Measurements from ENCODE around the gene PHLDA1. TPM values are rescaled to one million over a fixed set of nuclear protein-coding genes. Genes with fewer than 3 reads are reported as not detected.

Gene PHLDA1
- total and polyA plus RNA-seq, 2 of the 13 experiments (the other 11 are each of a cell fraction or from before 2014, with no cell fraction given) = 33.8 to 41.0 TPM

DNA sequence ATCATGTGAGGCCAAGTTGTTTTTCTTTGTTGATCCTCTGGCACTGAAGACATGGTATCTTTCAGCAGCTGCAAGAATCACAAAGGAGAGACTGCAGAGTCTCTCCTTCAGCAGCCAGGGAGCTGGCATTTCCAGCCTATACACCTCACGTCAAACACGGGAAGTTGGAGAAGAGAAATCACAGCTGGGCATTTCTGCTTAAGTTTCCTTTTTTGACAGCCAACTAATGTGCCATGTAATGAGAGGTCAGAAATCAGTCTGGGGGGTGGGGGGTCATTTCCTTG lies 28.3 kb downstream of the PHLDA1 start:
- CTCF ChIA-PET (ENCODE audit: low intra/inter-chr PET ratio, low total read pairs) = no interaction called here
- Histone ChIP-seq H4K20me1 (ENCODE audit: insufficient read depth, low read length) (no peaks in the 10 kb centered on the region), H3K79me2 (ENCODE audit: insufficient read depth, low read length) (no peaks in the 10 kb centered on the region), H3K4me3 (replicated peaks in 1 of 3; ENCODE audit: insufficient read depth in 1 of 3, low read depth in 2 of 3, low read length in 3 of 3) (no peak overlapping the region), H3K9ac (ENCODE audit: insufficient read depth, low read depth, low read length) (no peak overlapping the region), H3K9me3 (ENCODE audit: low read length) (no peaks in the 10 kb centered on the region), H2AFZ (ENCODE audit: low read length) (no peak overlapping the region), H3K27me3 (ENCODE audit: control insufficient read depth in 1 of 2, insufficient read depth in 2 of 2, low read length in 2 of 2) (no peaks in the 10 kb centered on the region), H3K4me1 (ENCODE audit: insufficient read depth, low read length) (peaks cover 12% of the 10 kb centered on the region), H3K4me2 (ENCODE audit: low read depth, low read length) (no peak overlapping the region), H3K36me3 (replicated peaks in 1 of 2; ENCODE audit: control insufficient read depth in 1 of 2, insufficient read depth in 2 of 2, low read length in 2 of 2) (no peaks in the 10 kb centered on the region), H3K27ac (ENCODE audit: extremely low read length, insufficient read depth, low read length) (no peak overlapping the region)
- WGBS (ENCODE audit: low lambda C conversion rate) = 91% methylated on average over 2 of the region's 2 CpGs
- DNase-seq (ENCODE audit: low spot score) = no peak
- in situ Hi-C loops (cut with HindIII; ENCODE audit: extremely low pct_ligation_motif_present, low pct_unique_long_range_greater_than_20kb) (no loop called here), intact Hi-C loops (cut with micrococcal nuclease; ENCODE audit: unreplicated experiment) (no loop called here)
- BruUV-seq (replicated peaks) = no TSS peak
- TF ChIP-seq, protein P1, sequence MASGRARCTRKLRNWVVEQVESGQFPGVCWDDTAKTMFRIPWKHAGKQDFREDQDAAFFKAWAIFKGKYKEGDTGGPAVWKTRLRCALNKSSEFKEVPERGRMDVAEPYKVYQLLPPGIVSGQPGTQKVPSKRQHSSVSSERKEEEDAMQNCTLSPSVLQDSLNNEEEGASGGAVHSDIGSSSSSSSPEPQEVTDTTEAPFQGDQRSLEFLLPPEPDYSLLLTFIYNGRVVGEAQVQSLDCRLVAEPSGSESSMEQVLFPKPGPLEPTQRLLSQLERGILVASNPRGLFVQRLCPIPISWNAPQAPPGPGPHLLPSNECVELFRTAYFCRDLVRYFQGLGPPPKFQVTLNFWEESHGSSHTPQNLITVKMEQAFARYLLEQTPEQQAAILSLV (CRISPR knock-in tag; IDR thresholded peaks at IDR 0.05; ENCODE audit: borderline replicate concordance) = no peak
- TF ChIP-seq, protein P2, sequence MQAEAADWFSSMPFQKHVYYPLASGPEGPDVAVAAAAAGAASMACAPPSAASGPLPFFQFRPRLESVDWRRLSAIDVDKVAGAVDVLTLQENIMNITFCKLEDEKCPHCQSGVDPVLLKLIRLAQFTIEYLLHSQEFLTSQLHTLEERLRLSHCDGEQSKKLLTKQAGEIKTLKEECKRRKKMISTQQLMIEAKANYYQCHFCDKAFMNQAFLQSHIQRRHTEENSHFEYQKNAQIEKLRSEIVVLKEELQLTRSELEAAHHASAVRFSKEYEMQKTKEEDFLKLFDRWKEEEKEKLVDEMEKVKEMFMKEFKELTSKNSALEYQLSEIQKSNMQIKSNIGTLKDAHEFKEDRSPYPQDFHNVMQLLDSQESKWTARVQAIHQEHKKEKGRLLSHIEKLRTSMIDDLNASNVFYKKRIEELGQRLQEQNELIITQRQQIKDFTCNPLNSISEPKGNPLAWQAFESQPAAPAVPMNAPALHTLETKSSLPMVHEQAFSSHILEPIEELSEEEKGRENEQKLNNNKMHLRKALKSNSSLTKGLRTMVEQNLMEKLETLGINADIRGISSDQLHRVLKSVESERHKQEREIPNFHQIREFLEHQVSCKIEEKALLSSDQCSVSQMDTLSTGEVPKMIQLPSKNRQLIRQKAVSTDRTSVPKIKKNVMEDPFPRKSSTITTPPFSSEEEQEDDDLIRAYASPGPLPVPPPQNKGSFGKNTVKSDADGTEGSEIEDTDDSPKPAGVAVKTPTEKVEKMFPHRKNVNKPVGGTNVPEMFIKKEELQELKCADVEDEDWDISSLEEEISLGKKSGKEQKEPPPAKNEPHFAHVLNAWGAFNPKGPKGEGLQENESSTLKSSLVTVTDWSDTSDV (CRISPR knock-in tag; IDR thresholded peaks at IDR 0.05) = no peak
- TF ChIP-seq ZNF432 (CRISPR knock-in tag; IDR thresholded peaks at IDR 0.05; ENCODE audit: borderline replicate concordance) (no peak), ZNF207 (IDR thresholded peaks at IDR 0.05; ENCODE audit: borderline replicate concordance) (no peak), ZNF558 (CRISPR knock-in tag; IDR thresholded peaks at IDR 0.05; ENCODE audit: borderline replicate concordance) (no peak), ZNF496 (CRISPR knock-in tag; IDR thresholded peaks at IDR 0.05; ENCODE audit: insufficient replicate concordance) (no peak), STAG1 (CRISPR knock-in tag; IDR thresholded peaks at IDR 0.05) (no peak), MED8 (CRISPR knock-in tag; IDR thresholded peaks at IDR 0.05; ENCODE audit: insufficient replicate concordance) (no peak)
- TF ChIP-seq, protein P3, sequence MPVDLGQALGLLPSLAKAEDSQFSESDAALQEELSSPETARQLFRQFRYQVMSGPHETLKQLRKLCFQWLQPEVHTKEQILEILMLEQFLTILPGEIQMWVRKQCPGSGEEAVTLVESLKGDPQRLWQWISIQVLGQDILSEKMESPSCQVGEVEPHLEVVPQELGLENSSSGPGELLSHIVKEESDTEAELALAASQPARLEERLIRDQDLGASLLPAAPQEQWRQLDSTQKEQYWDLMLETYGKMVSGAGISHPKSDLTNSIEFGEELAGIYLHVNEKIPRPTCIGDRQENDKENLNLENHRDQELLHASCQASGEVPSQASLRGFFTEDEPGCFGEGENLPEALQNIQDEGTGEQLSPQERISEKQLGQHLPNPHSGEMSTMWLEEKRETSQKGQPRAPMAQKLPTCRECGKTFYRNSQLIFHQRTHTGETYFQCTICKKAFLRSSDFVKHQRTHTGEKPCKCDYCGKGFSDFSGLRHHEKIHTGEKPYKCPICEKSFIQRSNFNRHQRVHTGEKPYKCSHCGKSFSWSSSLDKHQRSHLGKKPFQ (CRISPR knock-in tag; IDR thresholded peaks at IDR 0.05; ENCODE audit: insufficient replicate concordance) = no peak
- TF ChIP-seq, protein P4, sequence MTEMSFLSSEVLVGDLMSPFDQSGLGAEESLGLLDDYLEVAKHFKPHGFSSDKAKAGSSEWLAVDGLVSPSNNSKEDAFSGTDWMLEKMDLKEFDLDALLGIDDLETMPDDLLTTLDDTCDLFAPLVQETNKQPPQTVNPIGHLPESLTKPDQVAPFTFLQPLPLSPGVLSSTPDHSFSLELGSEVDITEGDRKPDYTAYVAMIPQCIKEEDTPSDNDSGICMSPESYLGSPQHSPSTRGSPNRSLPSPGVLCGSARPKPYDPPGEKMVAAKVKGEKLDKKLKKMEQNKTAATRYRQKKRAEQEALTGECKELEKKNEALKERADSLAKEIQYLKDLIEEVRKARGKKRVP (CRISPR knock-in tag; IDR thresholded peaks at IDR 0.05) = no peak
- TF ChIP-seq, protein P5, sequence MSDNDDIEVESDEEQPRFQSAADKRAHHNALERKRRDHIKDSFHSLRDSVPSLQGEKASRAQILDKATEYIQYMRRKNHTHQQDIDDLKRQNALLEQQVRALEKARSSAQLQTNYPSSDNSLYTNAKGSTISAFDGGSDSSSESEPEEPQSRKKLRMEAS (IDR thresholded peaks at IDR 0.05) = no peak
- POLR2A ChIA-PET = no interaction called here
- no peak for ATAC-seq
- no peak for FAIRE-seq
